Measurements from ENCODE around the gene ZNF423. TPM values are rescaled to one million over a fixed set of nuclear protein-coding genes. Genes with fewer than 3 reads are reported as not detected.

The ZNF423 gene
- total and polyA plus RNA-seq, 2 donors: 0.52 to 1.6 TPM

DNA sequence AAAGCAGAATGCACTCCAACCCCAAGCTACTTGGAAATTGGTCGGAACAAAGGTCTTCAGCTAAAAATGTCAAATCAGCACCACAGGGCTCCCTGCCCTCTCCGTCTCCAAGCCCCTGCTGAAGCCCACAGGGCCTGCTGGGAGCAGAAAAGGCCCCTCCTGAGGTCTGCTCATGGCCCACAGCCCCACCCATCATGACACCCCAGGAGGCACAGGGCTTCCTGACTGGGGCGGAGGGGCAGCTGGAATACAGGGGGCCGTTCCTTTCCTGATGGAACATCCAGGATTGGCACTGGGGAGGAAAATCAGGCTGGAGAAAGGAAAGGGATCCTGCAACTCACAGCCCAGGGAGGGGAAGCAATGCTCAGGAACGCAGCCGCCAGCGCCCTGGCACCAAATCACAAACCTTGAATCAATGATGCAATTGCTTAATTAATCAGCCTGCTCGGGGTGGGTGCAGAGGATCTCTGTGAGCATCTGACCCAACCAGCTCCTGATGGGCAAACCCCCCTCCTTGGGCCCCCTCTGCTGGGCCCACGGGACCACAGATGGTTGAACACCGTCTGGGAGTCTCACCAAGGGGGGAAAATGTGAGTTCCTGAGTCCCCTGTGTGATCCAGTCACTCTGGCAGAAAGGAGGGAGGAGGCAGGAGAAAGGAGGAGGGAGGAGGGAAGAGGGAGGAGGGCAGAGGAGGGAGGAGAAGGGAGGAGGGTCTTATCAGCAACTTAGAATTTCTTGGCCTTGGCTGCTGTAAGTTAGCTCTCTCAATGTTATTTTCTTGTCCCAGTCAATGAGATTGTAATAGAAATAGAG, 155.5 kb downstream of the ZNF423 start:
- 84% methylated on average over 10 of the region's 10 CpGs for WGBS

GRCh38 chr16:49699841-49700175, 156.1 kb downstream of the ZNF423 start:
- Histone ChIP-seq H3K36me3 (ENCODE audit: control insufficient read depth in 2 of 2, insufficient read depth in 2 of 2, low read length in 1 of 2) (no peaks in the 10 kb centered on the region), H3K9me3 (ENCODE audit: control insufficient read depth in 2 of 2, insufficient read depth in 1 of 2, low read length in 1 of 2) (no peaks in the 10 kb centered on the region), H3K4me3 (ENCODE audit: low read length in 2 of 2) (no peak overlapping the region), H3K27ac (ENCODE audit: low read depth in 1 of 2, low read length in 1 of 2) (no peak overlapping the region), H3K4me1 (ENCODE audit: control insufficient read depth in 2 of 2, insufficient read depth in 2 of 2, low read length in 2 of 2) (peaks cover 0 to 31% of the 10 kb centered on the region in 2 donors), H3K27me3 (ENCODE audit: control insufficient read depth in 2 of 2, insufficient read depth in 1 of 2, low read length in 1 of 2) (peaks cover 5 to 7% of the 10 kb centered on the region in 2 donors)
- DNase-seq (ENCODE audit: low read depth in 6 of 9, low spot score in 9 of 9): no peak
- WGBS: 94% methylated on average over 3 of the region's 3 CpGs

More for the DNA sequence above, 155.5 kb downstream of the ZNF423 start:
- H3K9me3 ChIP-seq (ENCODE audit: control insufficient read depth in 2 of 2, insufficient read depth in 1 of 2, low read length in 1 of 2): no peaks in the 10 kb centered on the region
- H3K4me3 ChIP-seq (ENCODE audit: low read length in 2 of 2): no peak overlapping the region
- no peaks in the 10 kb centered on the region for H3K36me3 ChIP-seq (ENCODE audit: control insufficient read depth in 2 of 2, insufficient read depth in 2 of 2, low read length in 1 of 2)
- peak overlapping the region in 1 of 2 donors; percentile 19 for H3K27ac ChIP-seq (ENCODE audit: low read depth in 1 of 2, low read length in 1 of 2)
- DNase-seq (ENCODE audit: low read depth in 6 of 9, low spot score in 9 of 9): no peak
- peaks cover 5 to 7% of the 10 kb centered on the region in 2 donors for H3K27me3 ChIP-seq (ENCODE audit: control insufficient read depth in 2 of 2, insufficient read depth in 1 of 2, low read length in 1 of 2)
- H3K4me1 ChIP-seq (ENCODE audit: control insufficient read depth in 2 of 2, insufficient read depth in 2 of 2, low read length in 2 of 2): peaks cover 0 to 31% of the 10 kb centered on the region in 2 donors

- no peak for DNase-seq (ENCODE audit: low read depth in 6 of 9, low spot score in 9 of 9)
- WGBS: 92% methylated on average over 18 of the region's 18 CpGs
- Histone ChIP-seq H3K9me3 (ENCODE audit: control insufficient read depth in 2 of 2, insufficient read depth in 1 of 2, low read length in 1 of 2) (no peaks in the 10 kb centered on the region), H3K27me3 (ENCODE audit: control insufficient read depth in 2 of 2, insufficient read depth in 1 of 2, low read length in 1 of 2) (peaks cover 5 to 7% of the 10 kb centered on the region in 2 donors), H3K4me3 (ENCODE audit: low read length in 2 of 2) (no peak overlapping the region), H3K4me1 (ENCODE audit: control insufficient read depth in 2 of 2, insufficient read depth in 2 of 2, low read length in 2 of 2) (peaks cover 0 to 31% of the 10 kb centered on the region in 2 donors), H3K36me3 (ENCODE audit: control insufficient read depth in 2 of 2, insufficient read depth in 2 of 2, low read length in 1 of 2) (no peaks in the 10 kb centered on the region), H3K27ac (ENCODE audit: low read depth in 1 of 2, low read length in 1 of 2) (no peak overlapping the region)
Measured at GRCh38 chr16:49698931-49699840, 156.7 kb downstream of the ZNF423 start.

DNA sequence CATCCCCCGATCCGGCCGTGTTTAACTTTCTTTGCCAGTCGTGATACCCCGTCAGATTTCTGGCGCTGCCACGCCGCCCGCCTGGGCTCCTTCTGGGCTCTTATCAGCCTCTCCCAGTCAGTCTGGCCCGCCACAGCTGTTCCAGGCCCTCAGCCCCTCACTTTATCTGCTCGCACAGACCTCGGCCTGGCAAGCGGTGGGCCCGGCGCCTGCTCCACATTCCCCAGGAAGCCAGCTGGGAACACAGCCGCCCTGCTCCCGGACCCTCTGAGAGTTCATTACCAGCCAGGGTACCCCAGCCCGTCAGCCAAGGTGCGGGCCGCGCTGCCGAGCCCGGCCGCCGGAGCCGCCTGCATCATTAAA, 157.5 kb downstream of the ZNF423 start:
- Histone ChIP-seq H3K9me3 (ENCODE audit: control insufficient read depth in 2 of 2, insufficient read depth in 1 of 2, low read length in 1 of 2) (no peaks in the 10 kb centered on the region), H3K4me3 (ENCODE audit: low read length in 2 of 2) (no peak overlapping the region), H3K27me3 (ENCODE audit: control insufficient read depth in 2 of 2, insufficient read depth in 1 of 2, low read length in 1 of 2) (peaks cover 5 to 7% of the 10 kb centered on the region in 2 donors), H3K36me3 (ENCODE audit: control insufficient read depth in 2 of 2, insufficient read depth in 2 of 2, low read length in 1 of 2) (no peaks in the 10 kb centered on the region), H3K4me1 (ENCODE audit: control insufficient read depth in 2 of 2, insufficient read depth in 2 of 2, low read length in 2 of 2) (peaks cover 0 to 28% of the 10 kb centered on the region in 2 donors), H3K27ac (ENCODE audit: low read depth in 1 of 2, low read length in 1 of 2) (no peak overlapping the region)
- DNase-seq (ENCODE audit: low read depth in 6 of 9, low spot score in 9 of 9): no peak
- 62% methylated on average over 26 of the region's 26 CpGs for WGBS

GRCh38 chr16:49697631-49698452, 158.1 kb downstream of the ZNF423 start:
- Histone ChIP-seq H3K4me1 (ENCODE audit: control insufficient read depth in 2 of 2, insufficient read depth in 2 of 2, low read length in 2 of 2) (peaks cover 0 to 23% of the 10 kb centered on the region in 2 donors), H3K4me3 (ENCODE audit: low read length in 2 of 2) (no peak overlapping the region), H3K27ac (ENCODE audit: low read depth in 1 of 2, low read length in 1 of 2) (no peak overlapping the region), H3K36me3 (ENCODE audit: control insufficient read depth in 2 of 2, insufficient read depth in 2 of 2, low read length in 1 of 2) (no peaks in the 10 kb centered on the region), H3K9me3 (ENCODE audit: control insufficient read depth in 2 of 2, insufficient read depth in 1 of 2, low read length in 1 of 2) (no peaks in the 10 kb centered on the region), H3K27me3 (ENCODE audit: control insufficient read depth in 2 of 2, insufficient read depth in 1 of 2, low read length in 1 of 2) (peaks cover 5 to 7% of the 10 kb centered on the region in 2 donors)
- no peak for DNase-seq (ENCODE audit: low read depth in 6 of 9, low spot score in 9 of 9)
- WGBS: 82% methylated on average over 28 of the region's 28 CpGs

DNA sequence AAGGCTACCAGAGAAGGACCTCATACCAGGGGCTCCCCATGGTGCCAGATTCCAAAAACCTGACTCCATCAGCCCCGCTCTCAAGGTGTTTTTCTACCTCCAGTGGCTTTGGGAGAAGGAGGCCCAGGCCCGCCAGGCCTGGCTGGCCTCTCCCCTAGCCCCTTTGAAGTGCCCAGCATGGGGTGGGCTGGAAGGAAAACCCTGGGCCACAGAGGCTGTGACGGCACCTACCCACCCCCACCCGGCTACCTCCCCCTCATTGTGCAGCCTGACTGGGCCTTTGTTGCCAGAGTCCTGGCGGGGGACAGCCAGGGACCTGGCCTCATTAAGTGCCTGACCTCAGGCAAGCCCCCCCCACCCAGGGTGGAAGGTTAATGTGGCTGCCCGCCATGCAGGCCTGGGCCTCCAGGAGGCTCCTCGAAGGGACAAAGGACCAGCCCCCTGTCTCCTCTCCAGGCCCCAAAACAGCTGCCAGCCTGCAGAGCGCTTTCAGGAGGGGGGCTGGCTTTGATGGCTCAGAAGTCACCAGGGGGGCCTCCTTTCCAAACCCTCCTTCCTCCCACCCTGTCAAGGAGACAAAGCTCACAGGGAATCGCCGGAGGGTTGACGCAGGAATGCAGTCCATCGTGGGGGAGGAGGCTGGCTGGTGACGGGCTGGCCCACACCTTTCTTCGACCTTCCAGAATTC, 159.4 kb downstream of the ZNF423 start:
- DNase-seq (ENCODE audit: low read depth in 6 of 9, low spot score in 9 of 9): no peak
- H3K27me3 ChIP-seq (ENCODE audit: control insufficient read depth in 2 of 2, insufficient read depth in 1 of 2, low read length in 1 of 2): peaks cover 5 to 7% of the 10 kb centered on the region in 2 donors
- H3K27ac ChIP-seq (ENCODE audit: low read depth in 1 of 2, low read length in 1 of 2): no peak overlapping the region
- H3K9me3 ChIP-seq (ENCODE audit: control insufficient read depth in 2 of 2, insufficient read depth in 1 of 2, low read length in 1 of 2): no peaks in the 10 kb centered on the region
- peaks cover 0 to 15% of the 10 kb centered on the region in 2 donors for H3K4me1 ChIP-seq (ENCODE audit: control insufficient read depth in 2 of 2, insufficient read depth in 2 of 2, low read length in 2 of 2)
- H3K4me3 ChIP-seq (ENCODE audit: low read length in 2 of 2): no peak overlapping the region
- 95% methylated on average over 14 of the region's 14 CpGs for WGBS
- no peaks in the 10 kb centered on the region for H3K36me3 ChIP-seq (ENCODE audit: control insufficient read depth in 2 of 2, insufficient read depth in 2 of 2, low read length in 1 of 2)

DNA sequence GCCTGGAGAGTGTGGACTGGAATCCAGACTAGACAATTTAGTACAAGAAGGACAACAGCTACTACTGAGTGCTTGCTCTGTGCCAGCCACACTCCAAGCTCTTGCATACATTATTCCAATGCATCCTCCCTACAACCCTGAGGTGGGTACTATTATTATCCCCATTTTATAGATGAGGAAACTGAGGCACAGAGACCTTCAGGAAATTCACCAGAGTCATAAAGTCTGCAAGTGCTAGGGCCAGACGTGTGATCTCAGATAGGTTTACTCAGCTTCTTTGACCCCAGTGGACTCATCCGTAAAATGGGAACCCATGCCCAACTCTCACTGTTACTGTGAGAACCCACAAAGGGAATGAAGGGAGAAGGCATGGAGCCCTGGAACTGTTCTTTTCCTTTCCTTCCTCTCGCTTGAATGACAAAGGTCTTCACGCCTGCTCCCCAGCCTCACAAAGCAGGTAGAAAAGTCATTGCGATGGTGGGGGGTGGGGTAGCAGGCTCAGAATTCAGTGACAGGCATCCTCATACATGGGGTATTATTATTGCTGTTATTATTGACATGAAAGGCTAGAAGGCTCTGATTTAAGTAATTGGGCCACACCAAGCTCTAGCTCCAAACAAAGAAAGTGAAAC, 160.0 kb downstream of the ZNF423 start:
- H3K4me1 ChIP-seq (ENCODE audit: control insufficient read depth in 2 of 2, insufficient read depth in 2 of 2, low read length in 2 of 2): peaks cover 0 to 12% of the 10 kb centered on the region in 2 donors
- H3K27me3 ChIP-seq (ENCODE audit: control insufficient read depth in 2 of 2, insufficient read depth in 1 of 2, low read length in 1 of 2): peaks cover 5 to 7% of the 10 kb centered on the region in 2 donors
- no peaks in the 10 kb centered on the region for H3K9me3 ChIP-seq (ENCODE audit: control insufficient read depth in 2 of 2, insufficient read depth in 1 of 2, low read length in 1 of 2)
- no peak overlapping the region for H3K27ac ChIP-seq (ENCODE audit: low read depth in 1 of 2, low read length in 1 of 2)
- H3K4me3 ChIP-seq (ENCODE audit: low read length in 2 of 2): no peak overlapping the region
- DNase-seq (ENCODE audit: low read depth in 6 of 9, low spot score in 9 of 9): no peak
- 96% methylated on average over 5 of the region's 5 CpGs for WGBS
- H3K36me3 ChIP-seq (ENCODE audit: control insufficient read depth in 2 of 2, insufficient read depth in 2 of 2, low read length in 1 of 2): no peaks in the 10 kb centered on the region

GRCh38 chr16:49693445-49693844, 162.5 kb downstream of the ZNF423 start:
- H3K27ac ChIP-seq (ENCODE audit: low read depth in 1 of 2, low read length in 1 of 2): no peak overlapping the region
- H3K36me3 ChIP-seq (ENCODE audit: control insufficient read depth in 2 of 2, insufficient read depth in 2 of 2, low read length in 1 of 2): no peaks in the 10 kb centered on the region
- no peaks in the 10 kb centered on the region for H3K4me1 ChIP-seq (ENCODE audit: control insufficient read depth in 2 of 2, insufficient read depth in 2 of 2, low read length in 2 of 2)
- no peaks in the 10 kb centered on the region for H3K9me3 ChIP-seq (ENCODE audit: control insufficient read depth in 2 of 2, insufficient read depth in 1 of 2, low read length in 1 of 2)
- 86% methylated on average over 5 of the region's 5 CpGs for WGBS
- peaks cover 3 to 4% of the 10 kb centered on the region in 2 donors for H3K27me3 ChIP-seq (ENCODE audit: control insufficient read depth in 2 of 2, insufficient read depth in 1 of 2, low read length in 1 of 2)
- H3K4me3 ChIP-seq (ENCODE audit: low read length in 2 of 2): no peak overlapping the region
- no peak for DNase-seq (ENCODE audit: low read depth in 6 of 9, low spot score in 9 of 9)
